GM21447 (cell line): Measurements from ENCODE around the gene DDB1.

Experiments used
- ATAC-seq: cut with Tn5 transposase; IDR thresholded peaks from one replicate; pipeline ENCODE4 v1.9.1; 2021; ENCODE audit not compliant: unreplicated experiment

The DDB1 gene

DNA sequence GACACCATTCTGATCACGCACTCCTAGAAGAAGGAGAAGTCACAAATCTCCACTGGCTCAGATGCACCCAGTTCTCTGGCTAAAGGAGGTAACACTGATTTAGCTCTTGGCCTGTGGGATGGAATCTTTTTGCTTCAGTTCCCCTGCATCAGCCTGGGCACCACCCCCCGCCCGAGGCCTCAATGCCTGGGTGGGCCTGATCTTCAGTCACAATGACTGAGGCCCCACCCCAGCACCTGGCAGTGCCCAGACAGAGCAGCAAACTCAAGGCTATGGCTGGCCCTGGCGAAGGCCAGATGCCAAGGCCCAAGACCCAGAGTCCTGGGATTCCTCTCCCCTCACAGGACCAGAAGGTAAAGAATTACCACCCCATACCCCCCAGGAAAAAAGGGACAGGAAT is 23.8 kb upstream of the DDB1 start:
- no peak for ATAC-seq

DNA sequence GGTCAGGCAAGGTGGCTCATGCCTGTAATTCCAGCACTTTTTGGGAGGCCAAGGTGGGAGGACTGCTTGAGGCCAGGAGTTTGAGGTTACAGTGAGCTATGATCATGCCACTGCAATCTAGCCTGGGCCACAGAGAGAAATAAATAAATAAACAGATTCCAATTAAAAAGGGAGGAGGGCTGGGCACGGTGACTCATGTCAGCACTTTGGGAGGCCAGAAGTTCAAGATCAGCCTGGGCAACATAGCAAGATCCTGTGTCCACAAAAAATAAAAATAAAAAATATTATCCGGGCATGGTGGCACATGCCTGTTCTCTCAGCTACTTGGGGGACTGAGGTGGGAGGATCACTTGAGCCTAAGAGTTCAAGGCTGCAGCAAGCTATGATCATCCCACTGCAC is 21.3 kb upstream of the DDB1 start:
- no peak for ATAC-seq

DNA sequence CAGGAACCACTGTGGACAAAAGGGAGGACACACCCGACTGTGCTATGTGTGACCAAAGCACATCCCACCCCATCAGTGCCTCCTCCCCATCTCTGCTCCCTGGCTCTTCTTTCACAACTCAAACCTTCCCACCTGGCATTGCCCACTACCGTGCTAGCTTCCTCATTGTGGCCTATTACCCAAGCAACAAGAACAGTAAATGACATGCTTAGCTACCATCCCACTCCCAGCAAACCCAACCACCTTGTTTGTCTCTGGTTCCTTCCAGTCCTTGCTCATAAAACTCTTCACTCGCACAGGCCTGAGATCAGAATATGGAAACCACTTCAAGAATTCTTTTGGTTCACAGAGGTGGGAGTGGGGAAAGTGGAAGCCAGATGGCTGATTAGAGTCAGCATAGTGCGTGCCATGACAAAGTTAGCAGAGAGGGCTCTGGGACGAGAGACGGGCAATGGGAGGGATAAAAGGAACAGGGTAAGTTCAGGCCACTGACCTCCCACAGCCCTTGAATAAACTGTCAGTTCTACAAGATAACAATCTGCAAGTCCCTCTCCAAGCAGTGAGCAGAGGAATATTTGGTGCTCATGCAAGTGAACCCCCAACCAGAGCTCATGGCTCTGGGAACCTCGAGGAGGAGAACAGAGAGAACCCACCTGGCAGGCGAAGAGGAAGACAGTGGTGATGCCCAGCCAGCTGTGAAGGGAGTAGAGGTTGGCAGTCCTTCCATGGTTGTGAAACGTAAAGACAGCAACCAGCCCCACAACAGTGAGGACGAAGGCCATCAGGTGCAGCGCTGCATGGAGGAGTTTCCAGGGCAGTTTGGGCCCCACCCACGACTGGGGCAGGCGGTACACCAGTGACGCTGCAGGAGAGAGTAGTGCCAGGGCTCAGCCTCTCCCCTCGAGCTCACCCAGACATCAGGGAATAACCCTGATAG is 20.5 kb upstream of the DDB1 start:
- no peak for ATAC-seq

DNA sequence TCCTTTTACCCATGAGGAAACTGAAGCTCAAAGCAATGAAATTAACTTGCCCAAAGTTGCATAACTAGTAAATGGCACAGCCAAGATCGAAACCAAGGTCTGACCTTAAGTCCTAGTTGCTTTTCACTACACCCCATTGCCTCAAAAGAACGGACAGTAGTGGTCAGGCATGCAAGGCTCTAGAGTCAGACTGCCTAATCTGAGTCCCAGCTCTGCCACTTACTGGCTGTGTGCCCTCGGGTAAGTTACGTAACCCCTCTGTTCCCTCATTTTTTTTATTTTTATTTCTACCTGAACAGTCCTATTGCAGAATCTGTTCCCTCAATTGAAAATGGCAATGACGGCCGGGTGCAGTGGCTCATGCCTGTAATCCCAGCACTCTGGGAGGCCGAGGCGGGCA is 19.1 kb upstream of the DDB1 start:
- ATAC-seq = no peak

DNA sequence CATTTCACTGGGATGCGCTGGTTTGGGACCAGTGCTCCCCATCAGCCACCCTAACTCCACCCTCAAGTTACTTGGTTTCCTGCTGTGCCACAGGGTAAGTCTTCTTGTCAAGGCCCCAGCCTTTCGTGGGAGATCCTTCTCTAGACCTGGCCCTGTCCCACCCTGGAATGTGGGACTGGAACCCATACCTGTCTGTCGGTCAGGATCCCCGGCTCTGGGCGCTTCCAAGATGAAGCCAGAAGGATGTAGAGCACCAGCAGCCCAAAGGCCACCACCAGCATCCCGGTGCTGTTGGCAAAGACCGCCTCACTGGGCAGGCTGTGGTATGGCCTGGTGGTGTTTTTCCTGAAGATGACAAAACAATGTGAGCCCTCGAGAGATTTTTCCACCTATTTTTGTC is 17.9 kb upstream of the DDB1 start:
- no peak for ATAC-seq

DNA sequence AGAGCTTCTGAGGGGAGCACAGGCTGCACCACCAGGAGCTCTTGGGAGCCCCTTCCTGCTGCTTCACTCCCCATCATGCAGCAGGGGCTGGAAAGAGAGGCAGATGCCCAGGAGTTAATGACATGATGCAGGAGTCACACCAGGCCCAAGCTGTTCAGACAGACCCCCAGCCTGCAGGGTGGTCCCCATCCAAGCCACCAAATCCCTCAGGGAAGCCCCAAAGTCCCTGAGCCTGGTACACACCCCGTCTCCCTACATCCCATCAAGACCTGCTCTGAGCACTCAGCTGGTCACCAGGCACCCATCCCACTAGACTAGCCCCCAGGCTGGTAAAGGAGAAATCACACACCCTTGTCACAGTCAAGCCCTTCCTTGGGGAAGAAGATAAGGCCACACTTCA is 17.4 kb upstream of the DDB1 start:
- no peak for ATAC-seq

DNA sequence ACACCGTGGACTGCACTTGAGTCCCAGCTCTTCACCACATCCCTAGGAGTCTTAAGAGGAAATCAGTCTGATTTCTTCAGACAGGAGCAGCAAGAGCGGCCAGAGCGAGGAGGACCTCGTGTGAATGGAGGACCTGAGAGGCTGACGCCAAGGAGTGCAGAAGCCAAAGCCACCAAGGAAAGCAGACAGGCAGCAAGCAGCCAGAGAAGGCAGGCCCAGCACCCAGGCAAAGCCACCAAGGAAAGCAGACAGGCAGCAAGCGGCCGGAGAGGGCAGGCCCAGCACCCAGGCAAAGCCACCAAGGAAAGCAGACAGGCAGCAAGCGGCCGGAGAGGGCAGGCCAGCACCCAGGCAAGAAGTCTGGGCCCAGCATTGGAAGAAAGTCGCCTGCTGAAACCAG is 17.0 kb upstream of the DDB1 start:
- ATAC-seq = no peak

DNA sequence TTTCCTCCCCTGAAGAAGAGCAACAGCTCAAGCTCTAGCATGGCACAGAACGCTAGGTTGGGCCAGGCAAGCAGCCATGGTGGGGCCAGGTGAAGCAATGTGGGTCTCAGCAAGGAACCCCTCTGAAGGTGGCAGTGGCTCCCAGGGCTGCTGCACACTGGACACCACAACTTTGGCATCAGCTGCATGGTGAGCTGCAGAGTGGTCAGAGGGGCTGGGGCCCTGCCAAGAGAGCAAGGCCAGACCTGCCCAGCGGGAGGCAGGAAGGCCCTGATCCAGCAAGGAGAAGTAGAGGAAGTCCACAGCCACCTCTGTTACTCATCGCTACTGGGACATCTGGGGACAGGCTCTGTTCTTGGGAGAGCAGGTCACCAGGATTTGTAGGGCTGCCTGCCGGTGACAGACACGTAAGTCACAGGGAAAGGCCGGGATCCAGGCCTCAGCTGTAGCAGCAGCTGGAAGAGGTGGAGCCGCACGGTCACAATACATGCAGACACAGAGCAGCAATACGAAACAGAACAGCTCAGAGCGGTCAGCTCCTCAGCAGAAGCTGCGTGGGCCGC is 16.4 kb upstream of the DDB1 start:
- no peak for ATAC-seq

DNA sequence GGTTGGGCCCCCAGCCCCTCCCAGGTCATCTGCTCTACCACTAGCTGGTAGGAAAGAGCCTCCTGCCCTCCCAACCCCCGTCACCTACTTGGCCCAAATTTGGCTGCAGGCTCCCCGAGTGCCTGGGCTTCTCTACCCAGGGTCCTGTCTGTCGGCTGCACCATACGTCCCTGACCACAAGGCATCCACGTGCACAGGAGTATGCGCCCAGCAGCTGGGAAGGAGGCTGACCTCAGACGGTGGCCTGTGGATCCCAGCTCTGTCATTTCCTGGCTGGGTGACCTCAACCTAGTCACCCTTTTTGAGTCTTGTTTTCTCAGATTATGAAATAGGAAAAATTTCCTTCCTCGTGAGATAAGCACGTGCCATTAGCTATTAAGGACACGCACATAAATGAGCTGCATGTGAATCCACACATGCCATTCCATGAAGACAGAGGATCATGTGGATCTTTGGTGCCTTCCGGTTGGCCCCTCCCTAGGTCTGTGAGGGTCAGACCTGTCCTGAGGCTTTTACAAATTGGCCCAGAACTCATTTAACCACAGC is 15.1 kb upstream of the DDB1 start:
- ATAC-seq = no peak

DNA sequence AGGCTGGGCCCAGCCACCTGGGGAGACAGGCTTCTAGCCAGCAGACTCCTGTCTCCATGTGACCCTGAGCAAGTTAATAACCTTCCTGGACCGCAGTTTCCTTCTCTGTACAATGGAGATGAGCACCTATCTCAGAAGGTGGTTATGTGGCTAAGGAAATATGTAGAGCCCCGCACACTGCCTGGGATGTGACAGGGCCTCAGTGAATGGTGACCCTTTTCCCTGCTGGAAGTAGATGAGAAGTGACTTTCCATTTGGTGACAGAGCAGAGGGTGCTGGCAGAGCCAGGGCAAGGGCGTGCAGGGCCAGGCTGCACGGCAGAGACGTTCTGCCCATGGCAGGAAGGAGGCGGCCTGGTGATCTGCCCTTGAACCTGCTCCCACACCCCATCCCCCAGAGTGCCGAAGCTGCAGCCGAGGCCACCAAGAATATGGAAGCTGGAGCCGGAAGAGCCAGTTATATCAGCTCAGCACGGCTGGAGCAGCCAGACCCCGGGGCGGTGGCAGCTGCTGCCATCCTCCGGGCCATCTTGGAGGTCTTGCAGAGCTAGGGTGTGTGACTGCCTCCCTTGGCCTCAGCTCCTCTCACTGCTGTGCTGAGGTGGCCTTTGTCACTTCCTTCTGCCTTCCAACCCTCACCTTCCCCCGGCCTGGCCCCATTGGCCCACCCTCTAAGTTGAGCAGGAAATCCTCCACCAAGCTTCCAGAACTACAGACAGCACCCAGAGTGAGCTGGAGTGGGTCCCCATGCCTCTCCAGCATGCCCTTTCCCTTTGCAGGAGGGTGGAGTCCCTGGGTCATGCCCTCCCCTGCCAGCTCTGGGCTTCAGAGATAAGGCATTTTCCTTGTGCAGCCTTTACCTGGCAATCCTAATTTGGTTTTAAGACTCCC is 13.3 kb upstream of the DDB1 start:
- no peak for ATAC-seq

DNA sequence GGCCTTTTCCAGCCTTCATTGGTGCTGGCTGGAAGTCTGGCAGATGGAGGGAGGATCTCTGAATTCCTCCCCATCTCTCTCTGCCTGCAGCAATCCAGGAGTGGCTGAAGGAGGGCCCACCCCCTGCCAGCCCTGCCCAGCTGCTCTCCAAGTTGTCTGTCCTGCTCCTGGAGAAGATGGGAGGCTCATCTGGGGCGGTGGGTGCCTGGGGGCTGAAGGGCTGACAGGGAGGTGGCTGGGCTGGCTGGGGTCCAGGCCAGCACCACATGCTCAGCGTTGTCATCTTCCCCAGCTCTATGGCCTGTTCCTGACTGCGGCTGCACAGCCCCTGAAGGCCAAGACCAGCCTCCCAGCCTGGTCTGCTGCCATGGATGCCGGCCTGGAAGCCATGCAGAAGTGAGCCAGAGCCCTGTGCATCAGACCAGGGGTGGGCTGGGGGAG is 12.3 kb upstream of the DDB1 start:
- no peak for ATAC-seq

DNA sequence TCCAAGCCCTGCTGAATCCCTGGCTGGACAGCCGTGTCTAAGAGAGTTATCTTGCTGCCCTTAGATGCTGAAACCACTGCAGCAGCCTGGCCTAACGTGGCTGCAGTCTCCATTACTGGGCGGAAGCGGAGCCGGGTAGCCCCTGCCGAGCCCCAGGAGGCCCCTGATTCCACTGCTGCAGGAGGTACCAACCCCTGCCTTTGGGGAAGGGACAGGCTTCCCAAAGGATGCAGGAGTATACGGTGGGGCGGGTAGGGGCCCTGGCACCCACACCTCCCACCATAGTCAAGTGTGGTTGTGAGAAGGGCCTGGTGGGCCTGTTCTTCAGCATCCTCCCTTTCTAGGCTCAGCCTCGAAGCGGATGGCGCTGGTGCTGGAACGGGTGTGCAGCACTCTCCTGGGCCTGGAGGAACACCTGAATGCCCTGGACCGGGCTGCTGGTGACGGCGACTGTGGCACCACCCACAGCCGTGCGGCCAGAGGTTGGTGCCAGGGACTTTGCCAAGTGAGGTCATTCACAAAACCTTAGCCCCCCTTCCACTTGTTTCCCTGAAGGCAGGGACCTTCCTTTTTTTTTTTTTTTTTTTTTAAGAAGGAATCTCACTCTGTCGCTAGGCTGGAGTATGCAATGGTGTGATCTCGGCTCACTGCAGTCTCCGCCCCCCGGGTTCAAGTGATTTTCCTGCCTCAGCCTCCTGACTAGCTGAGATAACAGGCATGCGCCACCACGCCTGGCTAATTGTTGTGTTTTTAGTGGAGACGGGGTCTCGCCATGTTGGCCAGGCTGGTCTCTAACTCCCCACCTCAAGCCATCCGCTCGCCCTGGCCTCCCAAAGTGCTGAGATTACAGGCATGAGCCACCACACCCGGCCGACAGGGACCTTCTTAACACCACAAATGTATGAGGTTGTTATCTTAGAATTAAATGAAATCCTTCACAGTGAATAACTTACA is 11.2 kb upstream of the DDB1 start:
- no peak for ATAC-seq

DNA sequence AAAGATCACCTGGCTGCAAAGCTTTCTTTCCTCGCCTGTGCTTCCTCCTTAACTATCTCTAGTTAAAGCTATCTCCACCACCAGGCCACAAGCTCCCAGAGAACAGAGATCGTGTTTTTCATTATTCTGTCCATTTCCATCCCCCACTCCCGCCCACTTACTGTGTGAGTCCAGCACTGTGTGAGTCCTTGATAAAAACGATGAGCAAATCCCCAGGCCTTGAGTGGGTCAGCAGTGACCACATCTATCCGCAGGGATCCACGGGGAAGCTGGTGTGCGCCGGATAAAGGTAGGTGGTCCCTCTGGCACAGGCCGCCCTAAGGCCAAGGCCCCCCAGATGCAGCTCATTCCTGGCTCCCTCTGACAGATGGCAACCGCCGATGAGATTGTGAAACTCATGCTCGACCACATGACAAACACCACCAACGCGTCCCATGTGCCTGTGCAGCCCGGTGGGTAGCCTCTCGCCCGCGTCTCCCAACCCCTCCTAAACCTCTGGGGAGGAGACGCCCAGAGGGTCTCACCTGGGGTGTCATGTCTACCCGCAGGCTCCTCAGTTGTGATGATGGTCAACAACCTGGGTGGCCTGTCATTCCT is 9.4 kb upstream of the DDB1 start:
- no peak for ATAC-seq

DNA sequence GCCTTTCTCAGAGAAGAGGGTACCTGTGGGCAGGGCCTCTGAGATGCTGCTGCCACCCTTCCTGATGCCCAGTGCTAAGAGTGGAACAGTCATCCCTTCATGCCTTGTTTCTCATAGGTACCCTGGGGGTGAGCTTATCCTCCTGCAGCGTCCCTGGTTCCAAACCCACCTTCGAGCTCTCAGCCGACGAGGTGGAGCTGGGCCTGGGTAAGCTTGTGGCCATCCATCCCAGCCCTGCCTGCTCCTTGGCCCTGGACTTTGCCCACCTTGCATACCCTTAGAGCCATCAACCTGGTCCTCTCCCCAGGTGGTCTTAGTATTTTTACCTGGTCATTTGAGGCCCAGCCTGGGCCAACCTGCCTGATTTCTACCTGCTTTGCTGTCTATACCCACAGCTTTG is 8.8 kb upstream of the DDB1 start:
- no peak for ATAC-seq

DNA sequence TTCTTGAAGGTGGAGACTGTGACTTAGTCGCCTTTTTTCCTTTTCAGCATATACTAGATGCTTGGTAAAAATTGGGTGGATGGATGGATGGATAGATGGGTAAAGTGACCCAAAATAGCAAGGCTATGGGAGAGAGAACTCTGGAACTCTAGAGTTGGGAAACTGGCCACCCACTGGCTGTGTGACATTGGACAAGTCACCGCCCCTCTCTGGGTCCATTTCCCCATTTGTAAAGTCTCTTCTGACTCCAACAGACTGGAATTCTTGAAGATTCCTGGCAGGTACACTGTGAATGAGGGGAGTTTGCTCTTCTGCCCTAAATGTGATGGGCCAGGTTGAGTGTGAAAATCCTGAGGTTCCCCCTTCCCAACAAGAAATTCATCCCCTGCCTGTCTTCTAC is 8.1 kb upstream of the DDB1 start:
- ATAC-seq = no peak

DNA sequence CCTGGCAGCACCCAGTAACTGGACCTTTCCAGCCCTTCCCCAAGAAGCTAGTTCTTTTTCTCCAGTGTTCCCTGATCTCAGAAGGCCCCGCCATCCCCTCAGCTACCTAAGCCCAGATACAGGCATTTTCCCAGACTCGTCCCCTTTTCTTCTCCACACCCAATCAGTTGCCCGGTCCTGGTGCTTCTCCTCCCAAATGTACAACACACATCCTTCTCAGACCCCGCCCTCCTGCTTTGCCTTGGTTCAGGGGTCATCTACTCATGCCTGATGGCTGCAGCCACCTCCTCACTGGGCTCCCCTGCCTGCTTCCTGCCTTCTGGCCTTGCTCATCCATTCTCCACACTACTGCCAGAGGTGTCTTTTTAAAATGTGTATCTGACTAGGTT is 6.6 kb upstream of the DDB1 start:
- ATAC-seq = no peak

DNA sequence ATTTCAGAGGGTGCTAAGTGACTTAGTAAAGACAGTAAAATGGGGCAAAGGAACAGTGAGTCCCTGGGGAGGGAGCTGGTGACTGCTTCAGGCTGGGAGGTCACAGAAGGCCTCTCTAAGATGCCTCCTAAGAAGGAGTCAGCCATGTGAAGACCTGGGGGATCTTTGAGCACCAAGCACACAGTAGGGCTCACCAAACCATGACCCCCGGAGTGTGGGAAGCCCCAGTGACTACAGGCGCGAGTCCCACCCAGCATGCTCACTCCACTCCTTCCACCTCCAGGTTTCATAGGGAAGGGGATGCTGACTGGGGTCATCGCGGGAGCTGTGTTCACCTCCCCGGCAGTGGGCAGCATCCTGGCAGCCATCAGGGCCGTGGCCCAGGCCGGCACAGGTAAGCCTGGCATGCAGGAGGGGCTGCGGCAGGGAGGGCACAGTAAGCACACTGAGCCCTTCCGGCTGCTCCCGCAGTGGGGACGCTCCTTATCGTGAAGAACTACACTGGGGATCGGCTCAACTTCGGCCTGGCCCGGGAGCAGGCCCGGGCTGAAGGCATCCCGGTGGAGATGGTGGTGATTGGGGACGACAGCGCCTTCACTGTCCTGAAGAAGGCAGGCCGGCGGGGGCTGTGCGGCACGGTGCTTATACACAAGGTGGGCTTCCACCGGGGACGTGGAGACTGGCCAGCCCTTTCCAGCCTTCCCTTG is 6.0 kb upstream of the DDB1 start:
- no peak for ATAC-seq

DNA sequence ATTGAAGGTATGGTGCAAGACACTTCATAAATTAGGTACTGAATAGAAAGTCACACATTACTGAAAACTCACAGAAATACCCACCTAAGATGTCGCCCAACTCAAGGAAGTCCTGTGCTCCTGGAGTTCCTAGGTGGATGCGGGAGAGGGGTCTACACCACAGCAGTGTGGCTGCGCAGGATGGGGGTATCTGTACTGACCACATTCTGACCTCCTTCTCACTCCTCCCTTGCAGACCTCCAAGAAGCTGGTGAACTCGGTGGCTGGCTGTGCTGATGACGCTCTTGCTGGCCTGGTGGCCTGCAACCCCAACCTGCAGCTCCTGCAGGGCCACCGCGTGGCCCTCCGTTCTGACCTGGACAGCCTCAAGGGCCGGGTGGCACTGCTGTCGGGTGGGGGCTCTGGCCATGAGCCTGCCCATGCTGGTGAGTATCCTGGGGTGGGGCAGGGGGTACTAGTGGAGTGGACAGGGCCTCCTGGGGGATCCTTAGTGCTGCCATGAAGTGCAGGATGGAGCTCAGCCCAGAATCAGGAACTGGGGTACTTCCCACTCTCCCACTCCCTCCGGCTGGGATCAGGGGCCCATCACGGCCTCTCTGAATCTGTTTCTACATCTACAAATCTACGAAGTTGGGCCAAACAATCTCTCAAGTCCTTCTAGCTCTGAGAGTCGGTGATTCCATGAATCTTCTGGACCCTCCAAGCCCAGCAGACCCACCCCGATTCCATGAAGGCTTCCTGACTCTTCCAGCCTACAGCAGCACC is 5.0 kb upstream of the DDB1 start:
- no peak for ATAC-seq
